ENCODE measurements around the gene GUCA1A.

DNA sequence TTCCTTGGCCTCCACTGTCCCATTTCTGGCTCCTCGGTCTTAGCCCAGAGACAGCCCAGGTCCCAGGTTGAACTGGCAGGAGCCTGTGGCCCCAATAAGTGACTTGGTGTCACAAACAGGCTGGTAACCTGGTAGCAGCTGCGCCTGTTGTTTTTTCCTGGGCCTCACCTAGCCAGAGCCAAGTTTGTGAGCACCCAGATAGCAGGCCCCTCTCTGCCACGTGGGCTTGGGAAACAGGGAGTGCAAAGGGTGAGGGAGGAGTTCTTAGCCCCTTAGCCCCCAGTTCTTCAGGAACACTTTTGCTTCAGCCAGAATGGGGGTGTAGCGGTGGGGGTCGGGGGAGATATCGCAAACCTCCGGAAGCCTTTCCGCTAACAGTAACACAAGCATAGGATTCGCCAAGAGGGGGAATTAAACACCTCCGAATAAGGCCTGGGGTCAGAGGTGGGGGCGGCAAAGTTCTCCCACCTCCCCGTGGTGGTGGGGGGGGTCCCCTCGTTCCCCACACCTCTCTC lies 31.5 kb upstream of the GUCA1A start:
- TF ChIP-seq POLR2AphosphoS5 (IDR thresholded peaks at IDR 0.05; ENCODE audit: low read depth, low read length) (no peak), SIN3A (IDR thresholded peaks at IDR 0.05; ENCODE audit: borderline replicate concordance, insufficient read depth, low read length) (no peak)
- TF ChIP-seq, protein P1, sequence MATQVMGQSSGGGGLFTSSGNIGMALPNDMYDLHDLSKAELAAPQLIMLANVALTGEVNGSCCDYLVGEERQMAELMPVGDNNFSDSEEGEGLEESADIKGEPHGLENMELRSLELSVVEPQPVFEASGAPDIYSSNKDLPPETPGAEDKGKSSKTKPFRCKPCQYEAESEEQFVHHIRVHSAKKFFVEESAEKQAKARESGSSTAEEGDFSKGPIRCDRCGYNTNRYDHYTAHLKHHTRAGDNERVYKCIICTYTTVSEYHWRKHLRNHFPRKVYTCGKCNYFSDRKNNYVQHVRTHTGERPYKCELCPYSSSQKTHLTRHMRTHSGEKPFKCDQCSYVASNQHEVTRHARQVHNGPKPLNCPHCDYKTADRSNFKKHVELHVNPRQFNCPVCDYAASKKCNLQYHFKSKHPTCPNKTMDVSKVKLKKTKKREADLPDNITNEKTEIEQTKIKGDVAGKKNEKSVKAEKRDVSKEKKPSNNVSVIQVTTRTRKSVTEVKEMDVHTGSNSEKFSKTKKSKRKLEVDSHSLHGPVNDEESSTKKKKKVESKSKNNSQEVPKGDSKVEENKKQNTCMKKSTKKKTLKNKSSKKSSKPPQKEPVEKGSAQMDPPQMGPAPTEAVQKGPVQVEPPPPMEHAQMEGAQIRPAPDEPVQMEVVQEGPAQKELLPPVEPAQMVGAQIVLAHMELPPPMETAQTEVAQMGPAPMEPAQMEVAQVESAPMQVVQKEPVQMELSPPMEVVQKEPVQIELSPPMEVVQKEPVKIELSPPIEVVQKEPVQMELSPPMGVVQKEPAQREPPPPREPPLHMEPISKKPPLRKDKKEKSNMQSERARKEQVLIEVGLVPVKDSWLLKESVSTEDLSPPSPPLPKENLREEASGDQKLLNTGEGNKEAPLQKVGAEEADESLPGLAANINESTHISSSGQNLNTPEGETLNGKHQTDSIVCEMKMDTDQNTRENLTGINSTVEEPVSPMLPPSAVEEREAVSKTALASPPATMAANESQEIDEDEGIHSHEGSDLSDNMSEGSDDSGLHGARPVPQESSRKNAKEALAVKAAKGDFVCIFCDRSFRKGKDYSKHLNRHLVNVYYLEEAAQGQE (IDR thresholded peaks at IDR 0.05; ENCODE audit: insufficient read depth in 1 of 2, low read depth in 2 of 2, low read length in 2 of 2) = no peak

All from PFSK-1 (cell line).